Measurements from ENCODE around the gene KRTAP9-4. TPM values are rescaled to one million over a fixed set of nuclear protein-coding genes. Genes with fewer than 3 reads are reported as not detected.
A peak's percentile ranks its signal among the peaks of the same experiment; 100 is the strongest.
"Not testable (repeated sequence)": the region's sequence is repeated elsewhere in the genome, so short reads cannot be mapped to it uniquely, and the experiment has no call there.

Gene KRTAP9-4
- total RNA-seq, 1 donor from 2014 or later, result not detected

- Mint-ChIP-seq H3K27ac (ENCODE audit: unreplicated experiment) (no peak overlapping the region), H3K27me3 (ENCODE audit: unreplicated experiment) (peaks cover 4% of the 10 kb centered on the region), H3K9me3 (ENCODE audit: unreplicated experiment) (no peaks in the 10 kb centered on the region), H3K4me3 (ENCODE audit: unreplicated experiment) (no peak overlapping the region), H3K4me1 (ENCODE audit: low read depth, unreplicated experiment) (no peaks in the 10 kb centered on the region), H3K36me3 (ENCODE audit: unreplicated experiment) (no peaks in the 10 kb centered on the region)
- no peak for TF ChIP-seq CTCF (IDR thresholded peaks at IDR 0.05; ENCODE audit: partially characterized antibody, unreplicated experiment)
- no peak for DNase-seq
Observed at GRCh38 chr17:41271858-41272257, 22.4 kb downstream of the KRTAP9-4 start.

- H3K27me3 Mint-ChIP-seq (ENCODE audit: unreplicated experiment); H3K9me3 Mint-ChIP-seq (ENCODE audit: unreplicated experiment); DNase-seq; H3K4me3 Mint-ChIP-seq (ENCODE audit: unreplicated experiment); H3K4me1 Mint-ChIP-seq (ENCODE audit: low read depth, unreplicated experiment); H3K36me3 Mint-ChIP-seq (ENCODE audit: unreplicated experiment): not testable (repeated sequence)
- H3K27ac Mint-ChIP-seq (ENCODE audit: unreplicated experiment), result peak within 1 kb of the TSS; percentile 43
Observed at GRCh38 chr17:41275648-41276190, 26.2 kb downstream of the KRTAP9-4 start, which contains the start of gene KRTAP9-7. TSS of gene KRTAP9-7 (plus strand) at chr17:41275698. CDS start at chr17:41275698, 0 bp downstream.

- no peak for TF ChIP-seq CTCF (IDR thresholded peaks at IDR 0.05; ENCODE audit: partially characterized antibody, unreplicated experiment)
- Mint-ChIP-seq H3K27ac (ENCODE audit: unreplicated experiment) (no peak overlapping the region), H3K4me1 (ENCODE audit: low read depth, unreplicated experiment) (no peaks in the 10 kb centered on the region), H3K36me3 (ENCODE audit: unreplicated experiment) (peaks cover 7% of the 10 kb centered on the region), H3K9me3 (ENCODE audit: unreplicated experiment) (no peaks in the 10 kb centered on the region), H3K4me3 (ENCODE audit: unreplicated experiment) (no peak overlapping the region), H3K27me3 (ENCODE audit: unreplicated experiment) (peaks cover 4% of the 10 kb centered on the region)
- no peak for DNase-seq
Observed at GRCh38 chr17:41278176-41278955, 28.9 kb downstream of the KRTAP9-4 start.

- Mint-ChIP-seq H3K27me3 (ENCODE audit: unreplicated experiment) (no peaks in the 10 kb centered on the region), H3K36me3 (ENCODE audit: unreplicated experiment) (peaks cover 6% of the 10 kb centered on the region), H3K4me3 (ENCODE audit: unreplicated experiment) (no peak overlapping the region), H3K27ac (ENCODE audit: unreplicated experiment) (no peak overlapping the region), H3K4me1 (ENCODE audit: low read depth, unreplicated experiment) (no peaks in the 10 kb centered on the region), H3K9me3 (ENCODE audit: unreplicated experiment) (no peaks in the 10 kb centered on the region)
- DNase-seq, result no peak
- TF ChIP-seq CTCF (IDR thresholded peaks at IDR 0.05; ENCODE audit: partially characterized antibody, unreplicated experiment), result no peak
Observed at GRCh38 chr17:41284043-41284442, 34.6 kb downstream of the KRTAP9-4 start.

GRCh38 chr17:41284546-41284945 is 35.1 kb downstream of the KRTAP9-4 start:
- no peak for TF ChIP-seq CTCF (IDR thresholded peaks at IDR 0.05; ENCODE audit: partially characterized antibody, unreplicated experiment)
- Mint-ChIP-seq H3K4me1 (ENCODE audit: low read depth, unreplicated experiment) (no peaks in the 10 kb centered on the region), H3K4me3 (ENCODE audit: unreplicated experiment) (no peak overlapping the region), H3K36me3 (ENCODE audit: unreplicated experiment) (peaks cover under 1% of the 10 kb centered on the region), H3K27ac (ENCODE audit: unreplicated experiment) (no peak overlapping the region), H3K9me3 (ENCODE audit: unreplicated experiment) (no peaks in the 10 kb centered on the region), H3K27me3 (ENCODE audit: unreplicated experiment) (no peaks in the 10 kb centered on the region)
- DNase-seq, result no peak

Measured in glutamatergic neuron (in vitro differentiated cells).